NCI-H1436 (cell line): ENCODE results near the gene ZCCHC3.

Experiments
- DNase-seq: peaks from one replicate; lab custom pipeline; 2025; lab: John Stamatoyannopoulos, UW

ZCCHC3 gene

DNA sequence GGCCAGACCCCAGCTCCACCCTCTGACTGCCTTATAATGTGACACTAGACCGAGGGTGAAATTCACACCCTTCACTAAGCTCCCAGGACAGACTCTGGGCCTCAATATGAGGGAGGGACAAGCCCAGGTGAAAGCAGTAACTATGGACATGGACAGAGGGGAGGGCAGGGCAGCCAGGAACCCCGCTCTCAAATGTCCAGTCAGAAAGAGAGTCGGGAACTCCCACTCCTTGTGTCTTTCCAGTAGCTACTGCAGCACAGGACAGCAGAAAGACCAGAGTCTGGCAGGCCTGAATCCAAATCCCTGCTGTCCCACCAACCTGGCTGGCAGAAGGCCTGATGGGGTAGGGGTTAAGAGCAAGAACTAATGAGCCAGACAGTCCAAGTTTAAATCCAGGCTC, 13.2 kb upstream of the ZCCHC3 start:
- no peak for DNase-seq

DNA sequence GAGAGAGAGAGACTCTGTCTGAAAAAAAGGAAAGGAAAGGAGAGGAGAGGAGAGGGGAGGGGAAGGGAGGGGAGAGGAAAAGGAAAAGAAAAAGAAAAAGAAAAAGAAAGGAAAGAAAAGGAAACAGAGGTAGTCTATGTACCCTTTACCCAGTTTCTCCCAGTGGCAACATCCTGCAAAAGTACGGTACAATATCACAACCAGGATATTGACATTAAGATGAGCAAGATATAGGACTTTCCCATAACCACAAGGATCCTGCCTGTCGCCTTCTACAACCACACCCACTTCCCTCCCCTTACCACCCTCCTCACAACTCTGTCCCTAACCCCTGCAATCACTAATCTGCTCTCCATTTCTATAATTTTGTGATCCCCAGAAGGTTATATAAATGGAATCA, 10.9 kb upstream of the ZCCHC3 start:
- no peak for DNase-seq

DNA sequence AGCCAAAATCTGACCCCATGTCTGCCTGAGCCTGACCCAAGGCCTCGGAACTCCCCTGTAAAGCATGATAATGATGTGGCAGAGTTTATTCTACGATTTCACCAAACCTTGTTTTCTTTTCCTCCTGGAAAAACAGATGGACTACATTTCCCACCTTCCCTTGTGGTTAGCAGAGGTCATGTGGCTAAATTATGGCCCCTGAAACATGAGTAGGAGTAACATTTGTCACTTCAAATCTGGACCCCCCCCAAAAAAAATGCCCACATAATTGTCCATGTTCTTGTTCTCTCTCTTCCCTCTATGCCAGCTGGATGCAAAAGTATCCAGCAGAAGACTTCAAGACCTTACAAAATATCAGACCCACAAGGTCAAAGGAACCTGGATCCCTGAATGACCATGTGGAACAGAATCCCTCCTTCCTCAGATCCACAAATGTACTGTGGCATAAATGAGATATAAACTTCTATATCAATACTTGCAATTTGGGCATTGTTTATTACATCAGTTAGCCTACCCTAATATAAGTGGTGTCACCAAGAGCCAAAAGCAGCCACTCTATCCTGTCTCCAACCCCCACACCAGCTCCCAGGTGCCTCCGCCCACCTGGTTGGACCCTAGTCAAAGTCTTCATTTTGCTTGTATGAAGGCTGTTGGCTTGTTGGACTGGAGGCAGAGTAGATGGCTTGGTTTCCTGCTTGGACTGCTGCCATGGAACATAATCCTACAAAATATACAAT, 8.2 kb upstream of the ZCCHC3 start:
- no peak for DNase-seq

DNA sequence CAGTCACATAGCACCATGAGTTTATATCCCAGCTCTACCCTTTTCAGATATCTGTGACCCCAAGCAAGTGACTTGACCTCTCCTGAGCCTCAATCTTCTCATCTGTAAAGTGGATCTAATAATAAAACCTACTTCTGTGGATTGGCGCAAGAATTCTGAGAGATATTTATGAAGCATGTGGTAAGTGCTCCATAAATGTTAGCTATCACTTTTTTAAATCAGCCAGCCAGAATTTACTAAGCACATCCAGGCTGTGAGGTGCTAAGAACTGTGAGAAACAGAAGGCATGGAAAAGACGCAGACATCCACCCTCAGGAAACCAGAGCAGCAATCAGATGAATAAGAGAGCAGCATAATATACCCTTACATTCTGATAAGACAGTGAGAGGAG, 7.7 kb upstream of the ZCCHC3 start:
- no peak for DNase-seq

DNA sequence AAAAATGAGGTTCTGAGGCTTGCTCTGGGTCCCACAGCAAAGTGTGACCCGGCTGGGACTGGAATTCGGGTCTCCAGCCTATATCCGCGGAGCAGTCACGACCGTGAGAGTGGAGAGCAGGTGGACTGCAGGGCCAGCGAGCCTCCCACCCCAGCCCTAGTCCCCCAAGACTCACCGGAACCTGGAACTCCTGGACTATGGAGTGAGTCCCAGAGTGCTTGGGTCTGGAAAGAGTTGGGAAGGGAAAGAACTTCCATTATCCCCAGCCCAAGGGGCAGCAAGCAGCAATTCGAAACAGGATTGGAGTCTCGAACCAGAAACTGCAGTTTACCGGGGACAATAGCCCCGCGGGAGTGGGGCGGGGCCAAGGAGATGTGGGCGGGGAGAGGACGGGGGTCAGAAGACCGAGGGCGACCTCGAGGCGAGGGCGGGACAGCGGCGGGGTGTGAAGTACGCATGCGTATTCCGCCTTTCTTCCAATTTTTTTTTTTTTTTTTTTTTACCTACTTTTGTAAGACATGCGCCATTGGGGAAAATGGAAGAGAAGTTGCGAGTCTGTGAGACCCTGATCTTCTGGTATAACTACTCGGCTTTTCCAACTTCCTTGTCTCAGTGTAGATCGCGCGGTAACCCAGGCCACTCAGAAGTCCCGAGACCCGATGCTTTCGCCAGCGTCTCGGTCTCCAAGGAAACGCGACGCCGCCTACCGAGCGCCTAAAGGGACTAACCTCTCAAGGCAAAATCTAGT, 7.1 kb upstream of the ZCCHC3 start, which contains the start of gene C20orf96:
Gene C20orf96, minus strand, starts transcription at position 667 of the 748 bp plus-strand sequence. Its CDS starts 140 bp downstream, at position 527.
- peak; percentile 85 for DNase-seq

DNA sequence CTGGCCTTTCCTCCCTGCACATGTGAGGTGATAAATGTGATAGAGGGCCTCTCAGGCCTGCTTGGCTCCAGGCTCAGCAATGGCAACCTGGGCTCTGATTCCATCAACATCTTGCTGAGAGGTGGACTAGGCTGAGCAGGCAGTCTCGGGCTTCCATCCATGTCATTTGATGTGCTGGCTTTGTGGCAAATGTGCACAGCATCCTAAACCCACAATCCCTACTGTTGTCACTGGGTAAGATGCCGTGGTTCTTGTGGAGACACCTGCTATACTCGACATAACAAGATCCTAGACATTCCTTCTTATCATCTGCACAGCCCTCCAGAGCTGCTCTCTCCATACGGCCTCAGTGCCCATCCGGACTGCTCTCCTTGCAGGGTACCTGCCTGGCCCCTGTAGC, 2.8 kb upstream of the ZCCHC3 start:
- no peak for DNase-seq

DNA sequence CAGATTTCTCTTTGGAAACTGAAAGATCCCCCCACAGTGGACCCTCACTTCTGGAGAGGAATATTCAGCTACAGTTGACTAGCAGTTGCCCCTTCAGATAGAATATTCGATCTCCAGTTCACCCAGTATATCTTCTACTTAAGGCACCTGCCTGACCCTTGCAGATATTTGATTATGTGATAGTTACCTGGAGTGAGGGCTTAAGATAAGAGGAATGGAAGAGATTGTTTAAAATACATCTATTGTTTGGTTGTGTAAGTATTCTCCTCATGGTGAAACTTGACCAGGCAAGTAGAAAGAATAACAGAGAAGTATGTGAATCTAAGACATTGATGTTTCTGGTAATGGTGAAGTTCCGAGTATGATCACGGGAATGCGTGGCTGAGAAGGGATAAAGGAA, 1.6 kb upstream of the ZCCHC3 start:
- DNase-seq: no peak

DNA sequence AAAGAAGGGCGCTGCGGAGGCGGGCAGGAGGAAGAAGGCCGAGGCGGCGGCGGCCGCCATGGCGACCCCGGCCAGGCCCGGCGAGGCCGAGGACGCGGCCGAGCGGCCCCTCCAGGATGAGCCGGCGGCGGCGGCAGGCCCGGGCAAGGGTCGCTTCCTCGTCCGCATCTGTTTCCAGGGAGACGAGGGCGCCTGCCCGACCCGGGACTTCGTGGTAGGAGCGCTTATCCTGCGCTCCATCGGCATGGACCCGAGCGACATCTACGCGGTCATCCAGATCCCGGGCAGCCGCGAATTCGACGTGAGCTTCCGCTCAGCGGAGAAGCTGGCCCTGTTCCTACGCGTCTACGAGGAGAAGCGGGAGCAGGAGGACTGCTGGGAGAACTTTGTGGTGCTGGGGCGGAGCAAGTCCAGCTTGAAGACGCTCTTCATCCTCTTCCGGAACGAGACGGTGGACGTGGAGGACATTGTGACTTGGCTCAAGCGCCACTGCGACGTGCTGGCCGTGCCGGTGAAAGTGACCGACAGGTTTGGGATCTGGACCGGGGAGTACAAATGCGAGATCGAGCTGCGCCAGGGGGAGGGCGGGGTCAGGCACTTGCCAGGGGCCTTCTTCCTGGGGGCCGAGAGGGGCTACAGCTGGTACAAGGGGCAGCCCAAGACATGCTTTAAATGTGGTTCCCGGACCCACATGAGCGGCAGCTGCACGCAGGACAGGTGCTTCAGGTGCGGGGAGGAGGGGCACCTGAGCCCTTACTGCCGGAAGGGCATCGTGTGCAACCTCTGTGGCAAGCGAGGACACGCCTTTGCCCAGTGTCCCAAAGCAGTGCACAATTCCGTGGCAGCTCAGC, 780 bp downstream of the ZCCHC3 start:
- peak; percentile 19 for DNase-seq

DNA sequence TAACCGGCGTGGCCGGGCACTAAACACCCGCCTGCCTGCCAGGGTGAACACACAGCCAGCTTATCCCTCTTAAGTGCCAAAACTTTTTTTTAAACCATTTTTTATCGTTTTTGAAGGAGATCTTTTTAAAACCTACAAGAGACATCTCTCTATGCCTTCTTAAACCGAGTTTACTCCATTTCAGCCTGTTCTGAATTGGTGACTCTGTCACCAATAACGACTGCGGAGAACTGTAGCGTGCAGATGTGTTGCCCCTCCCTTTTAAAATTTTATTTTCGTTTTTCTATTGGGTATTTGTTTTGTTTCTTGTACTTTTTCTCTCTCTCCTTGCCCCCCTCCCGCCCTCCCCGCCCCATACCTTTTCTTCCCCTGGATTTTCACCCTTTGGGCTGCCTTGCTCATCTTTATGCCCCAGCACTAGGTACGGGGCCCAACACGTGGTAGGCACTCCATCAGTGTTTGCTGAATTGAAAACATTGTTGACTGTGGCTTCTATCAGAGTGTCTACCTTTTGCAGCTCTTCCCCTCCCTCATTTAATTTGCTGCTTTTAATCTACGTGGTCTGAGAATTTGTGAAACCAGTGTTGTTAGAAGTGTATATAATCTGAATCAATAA, 1.5 kb downstream of the ZCCHC3 start:
- DNase-seq: no peak

DNA sequence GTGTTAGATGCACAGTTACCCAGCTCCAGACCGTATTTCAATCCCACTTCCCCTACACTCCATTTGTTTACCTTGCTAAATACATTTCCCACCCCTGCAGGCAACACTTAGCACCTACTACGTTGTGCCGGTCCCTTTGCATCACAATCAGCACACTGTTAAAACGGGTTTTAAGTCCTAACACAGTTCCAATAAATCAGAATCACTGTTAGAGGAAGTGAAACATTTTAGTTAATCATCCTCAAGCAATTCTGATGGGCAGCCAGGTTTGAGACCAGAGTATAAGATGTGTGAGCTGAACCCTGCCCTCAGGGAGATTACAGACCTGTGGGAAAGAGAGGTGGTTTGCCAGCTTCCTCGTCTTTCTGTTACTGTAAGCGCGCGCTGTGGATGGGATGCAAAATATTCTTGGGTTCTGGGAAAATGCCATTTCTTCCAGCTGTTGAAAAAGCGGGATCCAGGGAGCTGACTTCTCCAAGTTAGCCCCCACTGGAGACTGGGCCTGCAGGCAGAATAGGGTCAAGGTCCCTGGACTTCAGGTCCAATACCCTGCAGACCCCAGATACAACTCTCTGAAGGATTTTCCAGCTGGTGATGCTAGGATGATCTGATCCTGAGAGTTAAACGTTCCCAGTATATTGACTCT, 3.1 kb downstream of the ZCCHC3 start:
- DNase-seq: no peak

DNA sequence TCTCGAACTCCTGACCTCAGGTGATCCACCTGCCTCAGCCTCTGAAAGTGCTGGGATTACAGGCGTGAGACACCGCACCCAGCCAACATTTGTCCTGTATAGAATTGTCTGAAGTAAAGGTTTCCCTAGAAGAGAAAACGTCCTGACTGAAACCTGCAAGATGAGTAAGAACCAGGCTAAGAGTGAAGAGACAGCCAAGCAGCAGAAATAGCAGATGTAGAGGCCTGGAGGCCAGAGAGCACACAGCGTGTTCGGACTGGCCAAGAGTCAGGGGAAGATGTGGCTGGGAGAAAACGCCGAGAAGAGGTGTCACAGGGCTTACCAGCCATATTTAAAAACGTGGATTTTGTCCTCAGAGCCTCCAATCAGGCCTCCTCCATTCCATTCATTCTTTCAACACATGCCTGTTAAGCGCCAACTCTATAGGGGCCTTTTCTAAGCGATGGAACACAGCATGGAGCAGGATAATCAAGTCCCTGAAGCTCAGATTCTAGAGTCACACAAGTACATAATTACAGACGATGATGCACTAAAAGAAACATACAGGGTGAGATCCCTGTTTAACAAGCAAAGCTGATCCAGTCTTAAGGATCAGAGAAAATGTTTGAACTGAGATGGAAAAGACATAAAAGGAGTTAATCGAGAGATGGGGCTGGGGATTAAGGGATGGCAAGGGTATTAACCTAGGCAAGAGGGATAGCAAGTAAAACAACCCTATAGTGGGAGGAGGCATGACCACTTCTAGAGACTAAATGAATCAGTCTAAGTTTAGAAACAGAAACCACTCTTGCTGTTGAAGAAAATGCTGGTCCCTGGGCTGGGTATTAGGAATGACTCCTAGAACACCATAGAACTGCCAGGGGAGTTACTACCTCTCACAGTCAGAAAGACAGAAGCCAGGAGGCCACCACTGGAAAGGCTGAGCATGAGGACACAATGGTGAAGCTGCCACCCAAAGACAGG, 4.8 kb downstream of the ZCCHC3 start:
- no peak for DNase-seq

DNA sequence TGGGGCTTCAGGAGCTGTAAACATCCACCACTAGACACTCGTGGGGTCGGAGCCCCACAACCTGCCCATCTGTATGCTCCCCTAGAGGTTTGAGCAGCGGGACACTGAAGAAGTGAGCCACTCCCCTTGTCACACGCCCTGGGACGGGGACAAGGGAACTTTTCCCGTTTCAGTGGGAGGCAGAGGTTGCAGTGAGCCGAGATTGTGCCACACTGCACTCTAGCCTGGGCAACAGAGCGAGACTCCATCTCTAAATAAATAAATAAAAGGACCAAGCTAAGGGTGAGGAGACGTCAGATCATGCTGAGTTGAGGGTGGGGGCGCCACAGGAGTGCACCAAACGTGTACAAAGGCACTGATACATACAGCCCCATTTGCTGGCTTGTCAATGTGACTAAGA, 8.4 kb downstream of the ZCCHC3 start:
- DNase-seq: no peak

DNA sequence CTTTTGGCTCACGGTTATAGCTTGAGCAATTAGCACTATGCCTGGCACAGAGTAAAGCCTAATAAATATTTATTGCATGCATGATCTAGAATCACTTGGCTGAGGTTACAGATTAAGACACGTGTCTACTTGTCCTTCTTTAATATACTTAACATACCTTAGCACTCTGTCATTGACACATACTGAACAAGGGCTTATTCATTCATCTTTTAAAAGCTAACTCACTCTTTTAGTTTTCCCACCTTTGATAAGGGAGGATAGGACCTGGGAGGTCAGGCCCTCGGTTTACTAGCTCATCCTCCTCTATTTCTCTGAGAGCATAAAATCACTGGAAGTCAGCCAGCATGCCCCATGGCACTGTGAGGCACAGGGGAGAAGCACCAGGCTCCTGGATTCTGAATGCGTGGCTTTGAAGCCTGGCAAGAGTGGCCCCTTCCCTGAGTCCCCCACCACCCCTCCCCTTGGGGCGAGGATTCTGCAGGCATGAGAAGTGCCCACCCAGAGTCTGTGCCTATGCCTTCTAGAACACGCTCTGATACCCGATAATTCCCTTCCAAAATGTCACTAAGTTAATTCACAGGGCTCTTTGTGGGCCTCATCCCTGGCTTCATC, 11.2 kb downstream of the ZCCHC3 start:
- no peak for DNase-seq

DNA sequence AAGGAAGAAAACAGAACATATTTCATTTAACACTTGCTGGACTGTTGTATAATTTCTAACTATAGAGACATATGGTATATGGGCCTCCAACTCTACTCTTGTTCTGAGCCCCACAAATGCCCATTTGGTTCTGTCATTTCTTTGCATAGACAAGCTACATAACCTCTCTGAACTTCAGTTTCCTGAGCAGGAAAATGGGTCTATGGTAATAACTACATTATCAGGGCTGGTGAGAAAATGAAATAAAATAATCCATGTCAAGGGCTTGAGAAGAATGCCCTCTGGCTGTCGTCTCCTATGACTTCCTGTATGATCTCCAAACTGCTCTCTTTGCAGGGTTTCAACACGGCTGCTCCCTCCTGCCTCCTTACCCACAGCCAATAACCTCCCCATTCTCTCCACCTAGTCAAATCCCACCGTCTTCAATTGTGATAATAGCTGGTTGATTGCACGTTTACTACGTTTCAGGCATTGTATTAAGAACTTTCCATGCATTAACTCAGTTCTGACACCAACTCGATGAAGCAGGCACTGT, 12.0 kb downstream of the ZCCHC3 start:
- DNase-seq: no peak

DNA sequence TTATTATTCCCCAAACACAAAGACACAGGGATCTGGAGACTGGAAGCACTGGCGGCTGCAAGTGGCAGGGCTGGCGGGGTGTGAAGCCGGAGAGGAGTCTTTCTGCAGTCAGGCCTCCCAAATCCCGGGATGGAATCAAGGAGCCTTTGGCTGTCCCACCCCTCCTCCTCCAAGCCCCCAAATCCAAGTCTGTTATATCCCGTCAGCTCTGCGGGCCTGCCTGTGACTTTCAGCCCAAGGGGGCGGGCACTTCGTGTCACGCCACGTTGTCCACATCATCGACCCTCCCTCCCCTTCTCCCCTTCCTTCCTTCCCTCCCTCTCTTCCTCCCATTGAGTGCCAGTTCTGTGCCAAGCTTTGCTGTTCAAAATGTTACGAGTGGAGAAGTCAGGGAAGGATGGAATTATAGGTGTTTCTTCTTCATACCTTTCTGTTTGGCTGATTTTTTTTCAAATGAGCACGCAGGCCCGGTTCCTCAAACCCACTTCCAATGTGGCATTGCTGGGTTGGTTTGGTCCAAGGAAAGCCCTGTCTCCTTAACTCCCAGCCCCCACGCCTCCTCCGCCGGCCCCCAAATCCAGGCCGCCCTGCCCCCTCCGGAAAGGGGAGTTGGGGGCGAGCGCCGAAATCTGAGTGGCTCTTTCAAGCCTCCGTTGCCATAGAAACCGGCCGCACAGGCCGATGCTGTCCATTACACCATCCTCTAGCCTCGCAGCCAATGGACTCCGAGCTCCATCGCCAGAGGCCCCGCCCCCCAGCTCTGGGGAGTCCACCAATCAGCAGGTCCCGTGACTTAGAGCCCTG, 12.7 kb downstream of the ZCCHC3 start:
- peak; percentile 98 for DNase-seq

DNA sequence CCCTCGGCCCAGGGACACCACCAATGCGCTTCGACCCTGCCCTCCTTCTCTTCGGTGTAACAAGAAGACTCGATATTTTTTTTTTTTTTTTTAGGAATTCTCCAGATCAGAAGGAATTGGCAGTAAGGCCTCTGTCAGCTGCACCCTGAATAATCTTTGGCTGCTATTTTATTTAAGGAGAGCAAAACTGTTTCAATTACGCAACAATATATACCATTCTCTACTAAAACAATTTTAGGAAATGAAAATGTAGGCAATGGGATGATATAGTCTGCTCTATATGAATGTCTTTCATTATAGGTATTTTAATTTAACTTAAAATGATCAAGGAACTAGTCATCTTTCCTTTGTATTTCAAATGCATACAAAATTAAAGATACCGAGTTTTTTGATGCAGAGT, 13.3 kb downstream of the ZCCHC3 start:
- no peak for DNase-seq

DNA sequence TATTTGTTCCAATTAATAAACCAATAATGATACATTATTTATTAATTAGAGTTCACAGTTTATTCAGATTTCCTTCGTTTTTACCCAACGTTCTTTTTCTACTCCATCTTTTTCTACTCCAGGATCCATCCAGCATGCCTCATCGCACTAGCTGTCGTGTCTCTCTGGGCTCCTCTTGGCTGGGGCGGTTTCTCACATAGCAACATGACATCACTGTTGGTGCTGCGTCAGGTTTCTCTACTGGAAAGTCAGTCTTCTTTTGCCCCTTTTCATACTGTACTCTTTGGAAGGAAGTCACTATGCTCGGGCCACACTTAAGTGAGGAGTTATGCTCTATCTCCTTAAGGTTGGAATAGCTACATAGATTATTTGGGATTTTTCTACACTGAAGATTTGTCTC, 14.2 kb downstream of the ZCCHC3 start:
- DNase-seq: no peak

DNA sequence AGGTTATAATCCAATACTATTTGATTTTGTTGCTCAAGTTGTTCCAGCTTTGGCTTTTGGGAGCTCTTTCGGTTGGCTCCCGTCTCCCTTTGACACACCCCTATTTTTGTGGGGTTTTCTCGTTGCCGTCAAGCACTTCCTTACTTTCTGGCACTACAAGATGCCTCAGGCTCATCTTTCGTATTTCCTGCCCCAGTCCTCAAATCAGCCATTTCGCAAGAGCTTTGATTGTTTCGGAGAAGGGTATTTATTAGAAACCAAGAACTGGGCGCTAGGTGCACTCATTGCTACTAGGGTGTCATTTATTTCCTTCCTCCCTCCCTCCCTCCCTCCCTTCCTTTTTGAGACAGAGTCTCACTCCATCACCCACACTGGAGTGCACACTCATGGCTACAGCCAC, 14.7 kb downstream of the ZCCHC3 start:
- DNase-seq: no peak

DNA sequence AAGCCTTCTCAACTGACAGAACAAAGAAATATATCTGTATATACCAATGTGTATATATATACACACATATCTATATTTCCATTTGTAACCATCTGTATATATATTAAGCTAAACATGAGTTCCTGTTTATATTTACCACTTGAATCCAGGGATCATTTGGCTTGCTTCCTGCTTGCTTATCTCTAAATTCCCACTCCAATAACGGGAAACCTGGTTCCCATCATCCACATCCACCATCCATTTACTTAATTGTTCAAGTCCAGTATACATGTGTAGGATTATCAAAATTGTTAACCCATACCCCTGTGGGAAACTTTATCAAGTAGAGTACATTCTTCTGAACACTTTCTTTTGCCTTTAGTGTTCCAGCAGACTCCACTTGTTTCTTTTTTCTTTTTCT, 15.5 kb downstream of the ZCCHC3 start:
- no peak for DNase-seq
